Panc1 (cell line): ENCODE data around the gene GPR15LG.

Experiments used
- POLR2AphosphoS5 ChIP-seq: IDR thresholded peaks from 2 replicates; pipeline ENCODE4 v1.6.1; 2012; ENCODE audit warnings: mild to moderate bottlenecking, low read depth, low read length, moderate library complexity
- TCF7L2 ChIP-seq: IDR thresholded peaks from 2 replicates; pipeline ENCODE4 v1.6.1; 2011; ENCODE audit warnings: mild to moderate bottlenecking, low read depth, low read length, inconsistent platforms
- TF ChIP-seq, protein P1 (sequence below): fragments of 450-650 bp; IDR thresholded peaks from 2 replicates; pipeline ENCODE4 v1.5.1; 2017; ENCODE audit warnings: mild to moderate bottlenecking
- TF ChIP-seq, protein P2 (sequence below), 2 experiments: IDR thresholded peaks; 2 replicates each; pipeline ENCODE4 v1.6.1; 2011 to 2012; ENCODE audit warnings: low read depth in 2 of 2, control low read depth in 1 of 2, low read length in 1 of 2, mild to moderate bottlenecking in 1 of 2, moderate library complexity in 1 of 2; ENCODE audit not compliant: insufficient read depth in 1 of 2

DNA sequence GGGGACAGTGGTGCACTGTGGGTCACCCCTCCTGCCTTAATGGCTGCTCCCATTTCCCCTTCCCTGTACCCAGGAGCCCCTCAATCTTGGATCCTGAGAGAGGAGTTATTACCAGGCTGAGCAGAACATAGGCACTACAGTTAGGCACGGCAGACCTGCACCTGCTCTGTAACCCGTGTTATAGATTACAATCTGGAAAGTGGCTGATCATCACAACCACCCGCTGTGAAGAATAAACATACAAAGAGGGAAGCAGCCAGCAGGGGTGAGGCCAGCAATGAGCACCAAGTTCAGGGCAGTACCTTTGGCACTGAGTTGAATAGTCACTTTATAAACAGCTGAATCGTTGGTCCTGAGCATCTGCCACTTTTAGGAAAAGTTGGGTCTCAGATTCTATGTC is 22.5 kb downstream of the GPR15LG start:
- TF ChIP-seq, protein P1, sequence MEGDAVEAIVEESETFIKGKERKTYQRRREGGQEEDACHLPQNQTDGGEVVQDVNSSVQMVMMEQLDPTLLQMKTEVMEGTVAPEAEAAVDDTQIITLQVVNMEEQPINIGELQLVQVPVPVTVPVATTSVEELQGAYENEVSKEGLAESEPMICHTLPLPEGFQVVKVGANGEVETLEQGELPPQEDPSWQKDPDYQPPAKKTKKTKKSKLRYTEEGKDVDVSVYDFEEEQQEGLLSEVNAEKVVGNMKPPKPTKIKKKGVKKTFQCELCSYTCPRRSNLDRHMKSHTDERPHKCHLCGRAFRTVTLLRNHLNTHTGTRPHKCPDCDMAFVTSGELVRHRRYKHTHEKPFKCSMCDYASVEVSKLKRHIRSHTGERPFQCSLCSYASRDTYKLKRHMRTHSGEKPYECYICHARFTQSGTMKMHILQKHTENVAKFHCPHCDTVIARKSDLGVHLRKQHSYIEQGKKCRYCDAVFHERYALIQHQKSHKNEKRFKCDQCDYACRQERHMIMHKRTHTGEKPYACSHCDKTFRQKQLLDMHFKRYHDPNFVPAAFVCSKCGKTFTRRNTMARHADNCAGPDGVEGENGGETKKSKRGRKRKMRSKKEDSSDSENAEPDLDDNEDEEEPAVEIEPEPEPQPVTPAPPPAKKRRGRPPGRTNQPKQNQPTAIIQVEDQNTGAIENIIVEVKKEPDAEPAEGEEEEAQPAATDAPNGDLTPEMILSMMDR = no peak
- TF ChIP-seq POLR2AphosphoS5 (no peak), TCF7L2 (no peak)
- TF ChIP-seq, protein P2, sequence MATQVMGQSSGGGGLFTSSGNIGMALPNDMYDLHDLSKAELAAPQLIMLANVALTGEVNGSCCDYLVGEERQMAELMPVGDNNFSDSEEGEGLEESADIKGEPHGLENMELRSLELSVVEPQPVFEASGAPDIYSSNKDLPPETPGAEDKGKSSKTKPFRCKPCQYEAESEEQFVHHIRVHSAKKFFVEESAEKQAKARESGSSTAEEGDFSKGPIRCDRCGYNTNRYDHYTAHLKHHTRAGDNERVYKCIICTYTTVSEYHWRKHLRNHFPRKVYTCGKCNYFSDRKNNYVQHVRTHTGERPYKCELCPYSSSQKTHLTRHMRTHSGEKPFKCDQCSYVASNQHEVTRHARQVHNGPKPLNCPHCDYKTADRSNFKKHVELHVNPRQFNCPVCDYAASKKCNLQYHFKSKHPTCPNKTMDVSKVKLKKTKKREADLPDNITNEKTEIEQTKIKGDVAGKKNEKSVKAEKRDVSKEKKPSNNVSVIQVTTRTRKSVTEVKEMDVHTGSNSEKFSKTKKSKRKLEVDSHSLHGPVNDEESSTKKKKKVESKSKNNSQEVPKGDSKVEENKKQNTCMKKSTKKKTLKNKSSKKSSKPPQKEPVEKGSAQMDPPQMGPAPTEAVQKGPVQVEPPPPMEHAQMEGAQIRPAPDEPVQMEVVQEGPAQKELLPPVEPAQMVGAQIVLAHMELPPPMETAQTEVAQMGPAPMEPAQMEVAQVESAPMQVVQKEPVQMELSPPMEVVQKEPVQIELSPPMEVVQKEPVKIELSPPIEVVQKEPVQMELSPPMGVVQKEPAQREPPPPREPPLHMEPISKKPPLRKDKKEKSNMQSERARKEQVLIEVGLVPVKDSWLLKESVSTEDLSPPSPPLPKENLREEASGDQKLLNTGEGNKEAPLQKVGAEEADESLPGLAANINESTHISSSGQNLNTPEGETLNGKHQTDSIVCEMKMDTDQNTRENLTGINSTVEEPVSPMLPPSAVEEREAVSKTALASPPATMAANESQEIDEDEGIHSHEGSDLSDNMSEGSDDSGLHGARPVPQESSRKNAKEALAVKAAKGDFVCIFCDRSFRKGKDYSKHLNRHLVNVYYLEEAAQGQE (IDR thresholded peaks at IDR 0.05; ENCODE audit: insufficient read depth in 1 of 2, low read depth in 2 of 2, low read length in 1 of 2) = no peak
